Fibroblast of skin of right quadriceps (primary cell): ENCODE data around the gene CHMP4A.
A peak's percentile ranks its signal among the peaks of the same experiment; 100 is the strongest.

Source experiments
- DNase-seq: peaks from one replicate; pipeline ENCODE4 v3.0.0-alpha.2; 2013

The CHMP4A gene

GRCh38 chr14:24194873-24195185 lies 18.5 kb downstream of the CHMP4A start:
- DNase-seq: no peak

- no peak for DNase-seq
These were observed 19.0 kb downstream of the CHMP4A start for GRCh38 chr14:24194186-24194872.

GRCh38 chr14:24192933-24193332 lies 20.4 kb downstream of the CHMP4A start:
- no peak for DNase-seq

GRCh38 chr14:24190416-24190815 lies 22.9 kb downstream of the CHMP4A start:
- DNase-seq: no peak

GRCh38 chr14:24189460-24189859 lies 23.8 kb downstream of the CHMP4A start:
- no peak for DNase-seq

GRCh38 chr14:24189059-24189375 lies 24.3 kb downstream of the CHMP4A start:
- no peak for DNase-seq

GRCh38 chr14:24188251-24189058 lies 24.8 kb downstream of the CHMP4A start, which contains the start of gene IPO4:
TSS of gene IPO4 (minus strand) at chr14:24188816. CDS start at chr14:24188787, 29 bp downstream.
- DNase-seq: peak; percentile 98

GRCh38 chr14:24187539-24187915 lies 25.8 kb downstream of the CHMP4A start:
- DNase-seq: no peak

GRCh38 chr14:24186831-24187538 lies 26.3 kb downstream of the CHMP4A start:
- DNase-seq: no peak

- no peak for DNase-seq
These were observed 27.5 kb downstream of the CHMP4A start for GRCh38 chr14:24185741-24186140.

GRCh38 chr14:24185026-24185425 lies 28.3 kb downstream of the CHMP4A start:
- DNase-seq: no peak

- no peak for DNase-seq
These were observed 29.0 kb downstream of the CHMP4A start for GRCh38 chr14:24184104-24184970.

GRCh38 chr14:24183014-24183481 lies 30.2 kb downstream of the CHMP4A start:
- no peak for DNase-seq

- DNase-seq: no peak
These were observed 31.0 kb downstream of the CHMP4A start for GRCh38 chr14:24182110-24182882.

GRCh38 chr14:24181371-24182077 lies 31.8 kb downstream of the CHMP4A start:
- DNase-seq: no peak

GRCh38 chr14:24179961-24180796 lies 33.1 kb downstream of the CHMP4A start:
- peak; percentile 40 for DNase-seq

- no peak for DNase-seq
These were observed 33.9 kb downstream of the CHMP4A start for GRCh38 chr14:24179294-24179960.

GRCh38 chr14:24178399-24179178 lies 34.7 kb downstream of the CHMP4A start:
- DNase-seq: no peak

- DNase-seq: no peak
These were observed 35.4 kb downstream of the CHMP4A start for GRCh38 chr14:24177891-24178290.
